Stimulated activated CD4-positive, alpha-beta T cell treated with anti-CD3 and anti-CD28 coated beads, Interleukin-4, amount 100 ng/mL, for 48 hours (primary cell): Measurements from ENCODE around the gene SLC22A8.
A peak's percentile ranks its signal among the peaks of the same experiment; 100 is the strongest.
"Not testable (repeated sequence)": the region's sequence is repeated elsewhere in the genome, so short reads cannot be mapped to it uniquely, and the experiment has no call there.

Experiments
- DNase-seq, 2 donors: peaks; one replicate each; pipeline ENCODE4 v3.0.0-alpha.2; 2020; ENCODE audit warnings: low read depth in 2 of 2

Gene SLC22A8

GRCh38 chr11:63015521-63016215 is at the start of gene SLC22A8:
TSS of gene SLC22A8 (minus strand) at chr11:63015841. CDS start at chr11:63014958, 883 bp downstream.
- no peak for DNase-seq

DNA sequence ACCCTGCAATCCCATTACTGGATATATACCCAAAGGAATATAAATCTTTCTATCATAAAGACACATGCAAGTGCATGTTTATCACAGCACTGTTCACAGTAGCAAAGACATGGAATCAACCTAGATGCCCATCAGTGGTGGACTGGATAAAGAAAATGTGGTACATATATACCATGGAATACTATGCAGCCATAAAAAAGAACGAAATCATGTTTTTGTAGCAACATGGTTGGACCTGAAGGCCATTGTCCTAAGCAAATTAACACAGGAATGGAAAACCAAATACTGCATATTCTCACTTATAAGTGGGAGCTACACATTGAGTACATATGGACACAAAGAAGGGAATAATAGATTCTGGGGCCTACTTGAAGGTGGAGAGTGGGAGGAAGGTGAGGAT is 30.6 kb upstream of the SLC22A8 start:
- DNase-seq = not testable (repeated sequence)

DNA sequence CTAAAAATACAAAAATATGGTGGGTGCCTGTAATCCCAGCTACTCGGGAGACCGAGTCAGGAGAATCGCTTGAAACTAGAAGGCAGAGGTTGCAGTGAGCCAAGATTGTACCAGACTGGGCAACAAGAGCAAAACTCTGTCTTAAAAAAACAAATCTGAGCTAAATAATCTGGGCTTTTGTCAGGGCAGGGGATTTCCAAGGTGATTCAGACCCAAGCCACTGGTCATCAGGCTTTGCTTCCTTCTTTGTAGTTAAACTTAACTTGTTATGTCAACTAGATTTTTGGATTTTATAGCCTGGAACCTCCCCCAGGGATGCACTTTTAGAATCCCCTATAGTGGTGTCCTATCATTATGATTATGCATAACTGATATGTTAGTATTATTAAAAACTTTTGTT is 27.0 kb upstream of the SLC22A8 start:
- no peak for DNase-seq

DNA sequence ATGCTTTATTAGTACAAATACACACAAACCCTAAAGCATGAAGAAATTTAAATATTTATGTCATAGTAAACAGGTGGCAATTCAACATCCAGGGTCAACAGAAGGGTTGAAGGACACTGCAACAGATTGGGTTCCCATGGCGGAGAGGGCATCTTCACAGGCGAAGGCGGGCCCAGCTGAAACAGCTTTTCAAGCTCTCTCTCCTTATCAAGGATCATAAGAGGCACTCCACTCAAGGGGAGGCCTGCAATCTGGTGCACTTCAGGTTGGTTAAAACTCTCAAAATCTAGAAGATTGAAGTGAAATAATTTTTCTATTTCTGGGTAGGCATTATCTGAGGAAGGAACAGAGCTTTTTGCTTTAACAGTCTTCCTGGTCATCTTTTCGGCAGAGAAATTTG is 16.8 kb upstream of the SLC22A8 start:
- no peak for DNase-seq

DNA sequence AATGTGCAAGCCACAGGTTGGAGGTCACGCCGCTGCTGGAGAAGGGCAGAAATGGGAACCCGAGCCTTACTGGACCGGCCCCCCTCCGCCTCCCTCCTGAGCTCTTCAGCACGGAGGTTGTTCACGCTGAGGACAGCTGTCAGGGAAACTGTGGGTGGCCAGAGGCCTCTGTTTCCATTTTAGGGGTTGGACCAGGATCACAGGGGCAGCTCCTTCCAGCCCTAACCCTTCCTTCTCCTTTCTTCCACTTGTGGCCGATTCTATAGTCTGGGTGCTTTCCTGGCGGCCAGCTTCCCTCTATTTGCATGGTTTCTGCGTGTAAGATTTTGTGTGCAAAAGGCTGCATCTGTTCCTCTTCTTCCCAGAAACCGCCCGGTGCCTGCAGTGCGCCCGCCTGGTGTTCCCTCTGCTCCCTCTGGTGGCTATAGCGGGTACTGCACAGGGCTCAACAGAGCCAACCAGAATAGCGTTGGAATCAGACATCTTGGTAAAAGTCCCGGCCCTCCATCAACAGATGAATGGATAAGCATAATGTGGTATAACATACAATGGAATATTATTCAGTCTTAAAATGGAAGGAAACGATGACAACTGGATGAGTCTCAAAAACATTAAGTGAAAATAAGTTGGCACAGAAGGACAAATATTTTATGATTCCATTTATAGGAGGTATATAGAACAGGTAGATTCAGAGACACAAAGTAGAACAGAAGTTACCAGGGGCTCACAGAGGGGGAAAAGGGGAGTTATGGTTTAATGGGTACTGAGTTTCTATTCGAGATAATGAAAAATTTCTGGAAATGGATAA is 8.4 kb upstream of the SLC22A8 start:
- peak; percentile 80 to 91 for DNase-seq

- DNase-seq = no peak
Observed at GRCh38 chr11:63023222-63023814, 7.7 kb upstream of the SLC22A8 start.

DNA sequence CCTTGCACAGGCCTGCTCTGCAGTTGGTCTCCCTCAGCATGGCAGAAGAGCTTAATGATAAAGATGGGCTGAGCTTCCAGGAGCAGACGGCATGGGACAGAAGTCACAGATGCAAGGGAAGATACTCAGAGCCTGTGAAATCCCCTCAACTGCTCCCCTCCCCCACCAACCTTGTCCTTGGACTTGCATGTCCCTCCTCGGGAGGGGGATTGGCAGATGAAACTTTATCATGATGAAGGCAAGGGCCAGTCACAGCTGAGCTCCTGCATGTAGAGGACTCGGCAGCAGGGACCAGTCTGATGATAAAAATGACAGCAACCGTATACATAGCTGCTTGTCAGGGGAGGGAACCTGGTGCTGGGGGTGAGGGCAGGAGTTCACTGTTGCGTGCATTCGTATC is 6.8 kb upstream of the SLC22A8 start:
- DNase-seq = no peak

DNA sequence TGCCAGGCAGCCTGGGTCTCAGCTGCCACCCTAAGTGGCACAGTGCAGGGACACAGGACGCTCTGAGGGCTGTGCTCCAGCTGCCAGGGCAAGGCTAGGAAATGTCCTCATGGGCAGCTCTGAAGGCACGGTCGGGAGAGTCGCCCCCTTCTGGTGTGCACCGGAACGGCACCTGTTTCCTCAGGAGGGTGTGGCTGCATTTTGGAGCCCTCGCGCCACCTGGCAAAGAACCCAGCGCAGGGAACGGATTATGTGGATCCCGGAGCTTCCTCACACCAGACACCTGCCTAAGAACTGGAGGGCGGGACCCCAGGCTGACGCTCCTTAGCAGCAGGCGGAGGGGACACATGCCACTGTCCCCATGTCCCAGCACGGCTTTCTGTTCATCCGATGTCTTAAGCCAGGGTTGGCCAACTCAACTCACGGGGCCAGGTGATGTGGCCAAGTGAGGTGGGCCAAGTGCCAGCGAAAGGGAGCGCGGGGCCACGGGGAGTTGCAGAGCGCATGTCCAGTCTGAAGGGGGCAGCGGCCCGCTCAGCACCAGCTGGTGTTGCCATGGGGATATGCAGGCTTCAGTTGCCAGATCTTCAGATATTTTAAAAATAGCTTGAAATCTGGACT is 5.1 kb upstream of the SLC22A8 start:
- DNase-seq = peak; percentile 21 to 52

- no peak for DNase-seq
Observed at GRCh38 chr11:63019506-63019905, 3.9 kb upstream of the SLC22A8 start.

- no peak for DNase-seq
Observed at GRCh38 chr11:63017306-63017974, 1.8 kb upstream of the SLC22A8 start.

DNA sequence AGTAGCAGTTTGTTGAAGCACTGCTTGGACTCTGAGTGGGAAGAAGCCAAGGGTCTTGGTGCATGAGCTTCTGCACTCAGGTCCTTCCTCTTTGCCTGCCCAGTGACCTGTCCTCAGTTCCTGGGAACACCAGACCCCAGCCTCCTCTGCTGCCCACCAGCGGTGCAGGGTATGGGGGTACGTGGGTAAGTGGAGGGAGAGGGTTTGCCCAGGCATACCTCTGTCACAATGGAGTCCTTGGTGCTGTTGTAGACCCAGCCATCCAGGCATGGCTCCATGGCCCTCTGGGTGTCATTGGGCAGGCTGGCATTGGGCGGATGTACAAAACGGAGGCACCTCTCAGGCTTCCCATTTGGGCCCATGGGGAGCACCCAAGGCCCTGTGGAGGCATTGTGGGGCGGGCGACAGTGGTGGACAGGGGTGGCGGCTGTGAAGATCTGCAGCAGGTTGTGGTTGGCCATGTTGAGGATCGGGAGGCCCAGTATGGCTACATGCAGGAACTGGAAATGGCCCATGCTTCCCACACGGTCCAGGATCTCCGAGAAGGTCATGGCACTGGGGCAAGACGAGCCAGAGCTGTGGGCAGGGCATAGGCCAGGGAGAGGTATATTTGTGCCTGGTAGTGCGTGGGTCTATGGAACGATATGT is 1.1 kb downstream of the SLC22A8 start:
- no peak for DNase-seq

GRCh38 chr11:63012839-63013238 is 2.8 kb downstream of the SLC22A8 start:
- DNase-seq = no peak

DNA sequence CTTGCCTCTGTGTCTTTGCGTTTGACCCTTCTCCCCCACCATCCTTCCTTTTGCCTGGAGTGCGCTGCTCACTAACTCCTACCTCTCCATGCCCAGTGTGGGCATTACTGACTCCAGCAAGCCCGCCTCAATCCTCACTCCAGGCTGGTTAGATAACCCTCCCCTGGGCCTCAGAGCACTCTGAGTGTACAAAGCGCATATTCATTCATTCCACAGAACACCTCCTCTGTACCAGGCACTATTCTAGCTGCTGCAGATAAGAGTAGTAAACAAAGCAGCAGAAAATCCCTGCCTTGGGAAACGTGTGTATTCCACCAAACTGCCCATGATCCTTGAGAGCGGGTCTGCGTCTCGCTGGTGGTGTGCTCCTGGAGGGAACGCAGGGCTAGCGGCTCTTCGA is 3.2 kb downstream of the SLC22A8 start:
- no peak for DNase-seq

GRCh38 chr11:63010934-63011439 is 4.7 kb downstream of the SLC22A8 start:
- no peak for DNase-seq

GRCh38 chr11:63007920-63008319 is 7.7 kb downstream of the SLC22A8 start:
- no peak for DNase-seq

DNA sequence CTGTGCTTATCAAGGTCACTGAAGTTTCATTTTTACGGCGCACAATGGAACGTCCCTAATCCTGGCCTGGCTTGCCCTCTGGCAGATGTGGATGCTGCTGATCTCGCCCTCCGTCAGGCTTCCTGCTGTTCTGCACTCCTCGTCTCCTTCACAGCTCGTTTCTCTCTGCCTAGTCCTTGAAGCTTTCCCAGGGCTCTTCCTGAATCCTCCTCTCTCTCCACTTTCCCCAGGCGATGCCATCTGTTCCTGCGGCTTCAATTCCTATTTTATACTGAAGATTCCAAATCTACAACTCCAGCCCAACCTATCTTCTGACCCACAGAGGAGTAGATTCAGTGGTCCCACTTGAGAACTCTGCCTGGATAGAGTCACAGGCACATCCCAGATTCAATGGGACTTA is 14.2 kb downstream of the SLC22A8 start:
- no peak for DNase-seq

DNA sequence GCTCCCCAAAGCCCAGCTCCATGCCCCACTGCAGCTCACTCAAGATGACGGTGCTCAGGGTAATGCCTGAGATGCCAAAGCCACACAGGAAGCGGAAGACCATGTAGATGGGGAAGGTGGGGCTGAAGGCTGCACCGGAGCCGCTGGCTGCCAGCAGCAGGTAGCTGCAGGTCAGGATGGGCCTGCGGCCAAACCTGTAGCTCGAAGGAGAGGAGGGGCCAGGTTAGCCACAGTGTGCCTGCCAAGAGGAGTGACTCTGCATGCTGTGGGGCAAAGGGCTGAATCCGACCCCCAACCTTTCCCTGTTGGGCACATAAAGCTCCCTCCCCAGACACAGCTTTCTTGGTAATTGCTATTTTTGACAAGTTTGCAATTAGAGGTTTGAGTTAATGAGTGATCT is 16.0 kb downstream of the SLC22A8 start:
- DNase-seq = no peak

- no peak for DNase-seq
Observed at GRCh38 chr11:62999156-62999555, 16.5 kb downstream of the SLC22A8 start.

DNA sequence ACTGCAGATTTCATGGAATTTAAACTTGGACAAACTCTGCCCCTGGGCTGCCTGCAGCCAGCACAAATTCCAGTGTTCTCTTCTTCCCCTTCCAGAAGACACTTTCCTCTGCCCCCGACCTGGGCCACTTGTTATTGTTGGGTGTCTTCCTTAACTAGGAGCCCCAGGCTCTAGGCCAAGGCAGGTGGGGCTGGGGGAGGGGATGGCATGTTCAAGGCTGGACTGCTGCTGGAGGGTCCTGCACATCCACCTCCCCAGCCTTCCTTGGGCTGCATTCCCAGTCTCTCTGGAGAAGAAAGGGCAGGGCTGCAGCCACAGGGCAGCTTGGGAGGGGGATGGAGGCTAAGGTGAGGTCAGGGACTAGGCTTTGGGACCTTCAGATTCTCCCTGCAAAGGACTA is 19.4 kb downstream of the SLC22A8 start:
- no peak for DNase-seq

GRCh38 chr11:62994775-62995174 is 20.9 kb downstream of the SLC22A8 start:
- no peak for DNase-seq

DNA sequence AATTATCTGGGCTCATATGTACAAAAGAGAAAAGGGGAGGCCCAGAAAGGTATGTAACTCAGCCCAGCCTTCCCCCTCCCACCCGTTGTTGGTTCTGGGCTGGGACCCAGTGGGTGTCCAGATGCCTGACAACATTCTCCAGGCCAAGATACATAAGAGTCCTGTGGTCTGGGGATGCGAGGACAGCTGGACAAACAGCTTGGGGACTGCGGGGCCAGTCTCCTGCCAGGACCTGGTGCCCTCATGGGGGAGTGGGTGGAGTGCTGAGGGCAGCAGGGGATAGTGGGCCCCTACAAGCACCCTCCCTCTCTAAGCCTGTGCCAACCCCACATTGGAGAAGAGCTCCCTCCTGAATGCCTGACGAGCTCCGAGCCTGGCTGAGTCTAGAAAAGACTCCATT is 27.4 kb downstream of the SLC22A8 start:
- no peak for DNase-seq
